Mammary epithelial cell (primary cell): ENCODE data around the gene DPP9.

Source experiments
- EZH2 ChIP-seq: IDR thresholded peaks from 2 replicates; pipeline ENCODE4 v1.6.1; 2012; ENCODE audit warnings: low read length, inconsistent platforms, borderline replicate concordance
- TF ChIP-seq, protein P1 (sequence below), 2 donors: IDR thresholded peaks in 1 of 2; conservative IDR thresholded peaks in 1 of 2; 2 replicates each; pipeline ENCODE4 v1.5.1; 2011 to 2012; ENCODE audit warnings: inconsistent platforms in 2 of 2, low read length in 2 of 2, mild to moderate bottlenecking in 2 of 2, control low read depth in 1 of 2, low read depth in 1 of 2; ENCODE audit not compliant: insufficient read depth in 1 of 2; ENCODE audit errors: extremely low read depth in 1 of 2

DNA sequence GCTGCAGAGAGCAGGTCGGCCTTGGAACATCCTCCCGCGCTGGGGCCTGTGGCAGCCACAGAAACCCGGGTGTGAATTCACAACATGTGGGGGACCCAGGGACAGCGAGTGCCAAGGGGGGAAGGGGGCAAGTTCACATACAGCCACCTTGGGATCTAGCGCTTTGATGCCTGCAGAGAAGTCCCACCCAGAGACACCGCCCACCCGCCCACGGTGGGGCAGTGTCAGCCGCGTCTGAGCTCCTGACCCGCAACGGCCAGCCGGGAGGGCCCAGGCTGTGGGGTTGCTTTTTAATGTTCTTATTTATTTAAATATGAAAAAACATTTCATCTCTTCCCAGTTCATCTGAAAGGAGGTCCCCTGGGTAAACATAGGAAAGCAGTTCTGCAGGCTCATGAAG lies 66.4 kb downstream of the DPP9 start:
- TF ChIP-seq, protein P1, sequence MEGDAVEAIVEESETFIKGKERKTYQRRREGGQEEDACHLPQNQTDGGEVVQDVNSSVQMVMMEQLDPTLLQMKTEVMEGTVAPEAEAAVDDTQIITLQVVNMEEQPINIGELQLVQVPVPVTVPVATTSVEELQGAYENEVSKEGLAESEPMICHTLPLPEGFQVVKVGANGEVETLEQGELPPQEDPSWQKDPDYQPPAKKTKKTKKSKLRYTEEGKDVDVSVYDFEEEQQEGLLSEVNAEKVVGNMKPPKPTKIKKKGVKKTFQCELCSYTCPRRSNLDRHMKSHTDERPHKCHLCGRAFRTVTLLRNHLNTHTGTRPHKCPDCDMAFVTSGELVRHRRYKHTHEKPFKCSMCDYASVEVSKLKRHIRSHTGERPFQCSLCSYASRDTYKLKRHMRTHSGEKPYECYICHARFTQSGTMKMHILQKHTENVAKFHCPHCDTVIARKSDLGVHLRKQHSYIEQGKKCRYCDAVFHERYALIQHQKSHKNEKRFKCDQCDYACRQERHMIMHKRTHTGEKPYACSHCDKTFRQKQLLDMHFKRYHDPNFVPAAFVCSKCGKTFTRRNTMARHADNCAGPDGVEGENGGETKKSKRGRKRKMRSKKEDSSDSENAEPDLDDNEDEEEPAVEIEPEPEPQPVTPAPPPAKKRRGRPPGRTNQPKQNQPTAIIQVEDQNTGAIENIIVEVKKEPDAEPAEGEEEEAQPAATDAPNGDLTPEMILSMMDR (conservative IDR thresholded peaks at IDR 0.05 in 1 of 2, IDR thresholded peaks at IDR 0.05 in 1 of 2; ENCODE audit: extremely low read depth in 1 of 2, insufficient read depth in 1 of 2, low read depth in 1 of 2, low read length in 2 of 2), result no peak
- TF ChIP-seq EZH2, result no peak
